GM18870 (cell line): ENCODE results near the gene ZNF429.
"Not testable (repeated sequence)": the region's sequence is repeated elsewhere in the genome, so short reads cannot be mapped to it uniquely, and the experiment has no call there.

Source experiments
- ATAC-seq: cut with Tn5 transposase; IDR thresholded peaks from one replicate; pipeline ENCODE4 v1.9.1; 2021; ENCODE audit warnings: moderate library complexity; ENCODE audit not compliant: unreplicated experiment

The ZNF429 gene

DNA sequence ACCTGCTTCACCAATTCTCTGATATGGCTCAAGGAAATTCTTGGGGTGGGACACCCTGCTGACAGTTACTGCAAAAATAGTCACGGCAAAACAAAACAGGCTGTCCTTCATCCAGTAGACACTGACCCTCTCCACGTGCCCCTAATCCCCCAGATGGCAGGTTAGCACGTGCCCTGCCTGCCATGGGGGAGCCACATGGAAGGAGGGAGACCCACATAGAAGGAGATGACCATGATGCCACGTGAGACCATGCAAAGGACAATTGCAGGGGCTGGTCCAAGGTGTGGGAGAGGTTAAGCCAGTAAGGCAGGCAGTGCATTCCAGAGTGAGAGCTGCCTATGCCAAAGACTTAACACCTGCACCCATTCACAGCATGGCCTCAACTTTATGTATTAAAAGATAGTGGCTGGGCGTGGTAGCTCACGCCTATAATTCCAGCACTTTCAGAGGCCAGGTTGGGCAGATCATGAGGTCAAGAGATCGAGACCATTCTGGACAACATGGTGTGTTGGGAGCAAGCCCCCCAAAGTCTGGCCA, 82.7 kb downstream of the ZNF429 start:
- no peak for ATAC-seq

GRCh38 chr19:21590867-21591266, 85.5 kb downstream of the ZNF429 start:
- no peak for ATAC-seq

GRCh38 chr19:21593008-21593481, 87.6 kb downstream of the ZNF429 start:
- no peak for ATAC-seq

DNA sequence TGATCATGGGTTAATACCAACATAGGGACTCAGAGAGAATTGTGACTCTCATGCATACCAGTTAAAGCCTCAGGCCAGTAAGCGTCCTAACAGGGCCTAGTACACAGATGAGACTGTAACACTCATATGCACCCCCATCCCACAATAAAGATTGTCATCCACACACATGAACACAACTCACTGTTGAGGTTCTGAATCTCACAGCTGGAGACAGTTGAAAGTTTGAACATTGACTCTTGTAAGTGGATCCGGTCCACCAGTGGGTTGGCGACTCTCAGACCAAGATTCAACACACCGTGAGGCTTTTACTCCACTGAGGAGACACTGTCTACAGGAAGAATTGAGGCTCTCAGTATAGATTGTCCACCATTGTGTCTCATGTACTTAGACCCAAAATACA, 88.1 kb downstream of the ZNF429 start:
- ATAC-seq = no peak

- no peak for ATAC-seq
Observed at GRCh38 chr19:21593934-21594820, 88.8 kb downstream of the ZNF429 start.

GRCh38 chr19:21595185-21595584, 89.8 kb downstream of the ZNF429 start:
- ATAC-seq = no peak

DNA sequence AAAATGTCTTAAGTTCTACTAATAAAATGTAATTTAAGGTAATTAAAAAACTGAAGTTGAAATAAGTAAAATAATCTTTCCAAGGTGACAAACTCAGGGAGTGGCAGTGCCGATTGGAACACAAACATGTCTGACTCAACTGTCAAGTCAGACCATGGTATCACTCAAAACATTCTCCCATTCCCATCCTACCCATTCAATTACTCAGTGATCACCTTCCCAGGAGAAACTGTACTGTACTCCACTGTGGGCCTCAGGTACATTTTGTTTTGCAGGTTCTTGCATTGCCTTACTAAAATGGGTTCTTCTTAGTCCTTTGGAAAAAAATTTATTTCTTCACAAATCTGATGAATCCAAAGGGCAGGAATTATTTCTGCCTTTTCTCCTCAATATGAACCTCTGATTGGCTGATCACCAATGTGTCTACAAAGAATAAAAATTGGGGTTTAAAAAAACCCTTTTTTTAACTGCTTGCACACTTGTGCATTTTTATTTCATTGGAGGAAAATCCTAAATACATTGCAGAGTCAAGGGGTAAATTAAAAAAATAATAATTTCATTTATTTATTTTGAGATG, 96.8 kb downstream of the ZNF429 start:
- no peak for ATAC-seq

GRCh38 chr19:21602659-21603430, 97.4 kb downstream of the ZNF429 start:
- ATAC-seq = not testable (repeated sequence)

DNA sequence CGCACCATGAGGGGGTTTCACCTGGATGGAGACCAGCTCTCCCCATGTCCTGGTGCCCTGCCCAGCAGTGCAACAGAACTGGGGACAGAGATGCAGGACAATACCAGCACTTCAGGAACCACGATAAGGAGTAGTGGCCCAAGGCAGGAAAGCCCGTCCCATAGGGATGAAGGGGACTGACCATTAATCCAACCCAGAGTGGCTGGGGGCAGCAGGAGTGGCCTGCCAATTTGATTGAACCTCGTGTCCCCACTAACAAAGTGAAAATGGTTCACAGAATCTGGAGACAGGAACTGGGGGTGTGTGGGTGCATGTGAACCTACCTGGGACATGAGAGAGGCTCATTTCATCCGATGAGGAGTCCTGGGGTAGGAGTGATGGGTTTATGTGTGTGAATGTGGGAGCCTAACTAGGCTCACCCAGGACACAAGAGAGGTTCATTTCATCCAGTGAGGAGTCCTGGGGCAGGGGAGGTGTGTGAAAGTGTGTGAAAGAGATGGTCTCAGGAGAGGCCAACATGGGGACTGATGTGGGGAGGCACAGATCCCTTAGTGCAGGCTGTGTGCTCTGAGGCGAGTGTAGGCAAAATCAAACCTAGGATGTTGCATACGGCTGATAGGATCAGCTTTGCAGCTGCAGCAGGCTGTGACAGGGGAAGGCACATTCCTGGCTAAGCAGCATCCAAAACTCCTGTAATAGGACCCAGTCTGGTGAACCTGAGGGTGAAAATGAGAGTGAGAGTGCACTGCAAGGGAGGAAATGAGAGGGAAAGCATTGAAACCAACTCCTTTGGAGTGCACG, 98.2 kb downstream of the ZNF429 start:
- ATAC-seq = no peak

DNA sequence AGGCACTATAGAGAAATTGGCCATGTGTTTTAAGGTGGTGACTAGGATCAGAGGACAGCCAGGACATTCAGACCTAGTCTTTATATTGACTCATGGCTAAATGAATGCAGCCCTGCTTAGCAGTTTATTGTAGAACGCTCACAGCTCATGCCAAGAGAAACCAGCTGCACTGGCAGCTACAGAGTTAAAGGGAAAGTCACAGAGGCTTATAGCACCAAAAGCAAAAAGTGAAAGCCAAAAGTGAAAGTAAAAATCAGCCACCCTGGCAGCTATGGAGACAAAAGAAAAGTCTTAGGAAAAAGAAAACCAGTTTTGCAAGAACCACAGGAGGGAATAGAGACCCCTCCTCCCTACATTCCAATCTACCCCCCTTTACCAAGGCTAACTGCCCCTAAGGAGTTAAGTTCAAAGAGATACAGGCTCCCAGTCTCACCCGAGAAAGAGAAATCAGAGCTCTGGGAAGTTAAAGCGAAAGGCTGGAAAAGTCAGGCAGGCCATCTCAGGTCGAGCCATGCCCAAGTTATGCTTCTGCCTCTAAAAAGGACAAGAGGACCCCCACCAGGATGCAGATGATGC, 99.0 kb downstream of the ZNF429 start:
- ATAC-seq = no peak
